HCT116 (cell line): ENCODE measurements around the gene CLEC4A. TPM values are rescaled to one million over a fixed set of nuclear protein-coding genes. Genes with fewer than 3 reads are reported as not detected.
"Not testable (repeated sequence)": the region's sequence is repeated elsewhere in the genome, so short reads cannot be mapped to it uniquely, and the experiment has no call there.

ENCODE experiments used
- ATAC-seq: fragments of 200-7000 bp; cut with Tn5 transposase; 2 replicates; pipeline ENCODE4 v1.9.1; 2020; ENCODE audit warnings: mild to moderate bottlenecking, moderate library complexity
- BruUV-seq: library from RNA; stranded (reverse); fragments of 400-500 nt; replicated peaks from 2 replicates; lab custom pipeline; 2021; lab: Mats Ljungman, UMichigan
- CTCF ChIA-PET: fragments of 300-600 bp; sonication (Branson Sonifier 250); formaldehyde crosslinking; loops from one replicate; lab custom pipeline; 2021; ENCODE audit warnings: antibody characterized with exemption; lab: Charles Lee
- POLR2A ChIA-PET: fragments of 300-600, 350-600 bp; sonication (Branson Sonifier 250); formaldehyde crosslinking; loops from one replicate; lab custom pipeline; 2021; ENCODE audit warnings: antibody characterized with exemption; lab: Charles Lee
- RAD21 ChIA-PET, 2 experiments: fragments of 300-600 bp; sonication (Branson Sonifier 250); formaldehyde crosslinking; loops; one replicate each; lab custom pipeline; 2023; ENCODE audit warnings: low total read pairs in 2 of 2; ENCODE audit not compliant: uncharacterized antibody in 2 of 2, unreplicated experiment in 2 of 2, low non-redundant PET in 1 of 2; lab: Charles Lee
- DNase-seq: peaks from one replicate; pipeline ENCODE4 v3.0.0-alpha.2; 2010; ENCODE audit warnings: low read depth, low spot score
- H2AFZ ChIP-seq: fragments of 200-600 bp; shearing (Covaris generic), sonication (generic); 2 replicates; pipeline ENCODE4 v1.6.1; 2017; ENCODE audit warnings: low read depth, mixed run types, mixed read lengths, antibody characterized with exemption, low read length; ENCODE audit not compliant: poor library complexity, severe bottlenecking
- H3K27ac ChIP-seq: 2 replicates; pipeline ENCODE4 v1.5.1; 2012; ENCODE audit warnings: low read depth, low read length
- H3K27me3 ChIP-seq: fragments of 200-600 bp; sonication (generic); 2 replicates; pipeline ENCODE4 v1.6.1; 2016; ENCODE audit warnings: mixed run types, low read length, mixed read lengths; ENCODE audit not compliant: insufficient read depth
- H3K36me3 ChIP-seq, 2 experiments: fragments of 200-500 bp in 1 of 2; fragments of 200-600 bp in 1 of 2; sonication (Bioruptor generic) in 1 of 2; sonication (generic) in 1 of 2; 2 replicates each; pipeline versions ENCODE4 v1.5.1 to v1.6.1; 2014 to 2016; ENCODE audit warnings: low read length in 2 of 2, inconsistent platforms in 1 of 2, mixed read lengths in 1 of 2, mixed run types in 1 of 2; ENCODE audit not compliant: insufficient read depth in 2 of 2, control insufficient read depth in 1 of 2
- H3K4me1 ChIP-seq, 2 experiments: fragments of 200-600 bp in 1 of 2; sonication (generic) in 1 of 2; 2 replicates each; pipeline versions ENCODE4 v1.5.1 to v1.6.1; 2012 to 2017; ENCODE audit warnings: low read length in 2 of 2, inconsistent platforms in 1 of 2, mild to moderate bottlenecking in 1 of 2, mixed read lengths in 1 of 2, mixed run types in 1 of 2, moderate library complexity in 1 of 2; ENCODE audit not compliant: insufficient read depth in 2 of 2, control insufficient read depth in 1 of 2
- H3K4me2 ChIP-seq: fragments of 200-600 bp; sonication (generic); 2 replicates; pipeline ENCODE4 v1.6.1; 2017; ENCODE audit warnings: mixed run types, low read length, mixed read lengths
- H3K4me3 ChIP-seq, 2 experiments: fragments of 200-600 bp in 1 of 2; sonication (generic) in 1 of 2; replicated peaks in 1 of 2; 2 replicates each; pipeline ENCODE4 v1.5.1; 2011 to 2016; ENCODE audit warnings: low read length in 2 of 2, control low read depth in 1 of 2, low read depth in 1 of 2, mild to moderate bottlenecking in 1 of 2, mixed read lengths in 1 of 2, mixed run types in 1 of 2
- H3K79me2 ChIP-seq: fragments of 200-600 bp; sonication (generic); 2 replicates; pipeline ENCODE4 v1.6.1; 2017; ENCODE audit warnings: mild to moderate bottlenecking, mixed run types, low read length, moderate library complexity, mixed read lengths; ENCODE audit not compliant: insufficient read depth
- H3K9ac ChIP-seq: fragments of 200-600 bp; sonication (generic); 2 replicates; pipeline ENCODE4 v1.6.1; 2016; ENCODE audit warnings: low read length, mixed read lengths
- H3K9me2 ChIP-seq: fragments of 200-600 bp; sonication (generic), shearing (Covaris generic); 2 replicates; pipeline ENCODE4 v1.6.1; 2017; ENCODE audit warnings: mixed run types, mild to moderate bottlenecking, moderate library complexity; ENCODE audit not compliant: insufficient read depth
- H3K9me3 ChIP-seq, 2 experiments: fragments of 200-500 bp in 1 of 2; fragments of 200-600 bp in 1 of 2; sonication (Bioruptor generic) in 1 of 2; sonication (generic) in 1 of 2; 2 replicates each; pipeline ENCODE4 v1.6.1; 2014 to 2017; ENCODE audit warnings: low read length in 2 of 2, mixed read lengths in 2 of 2, inconsistent platforms in 1 of 2, low read depth in 1 of 2, mild to moderate bottlenecking in 1 of 2, mixed run types in 1 of 2, moderate library complexity in 1 of 2; ENCODE audit not compliant: control insufficient read depth in 1 of 2, insufficient read depth in 1 of 2
- H4K20me1 ChIP-seq: fragments of 200-600 bp; sonication (generic), shearing (Covaris generic); 2 replicates; pipeline ENCODE4 v1.6.1; 2017; ENCODE audit warnings: mixed run types, mild to moderate bottlenecking, moderate library complexity; ENCODE audit not compliant: insufficient read depth
- CTCF ChIP-seq, 3 experiments: fragments of 200-600 bp in 1 of 3; sonication (generic) in 1 of 3; IDR thresholded peaks in 2 of 3; conservative IDR thresholded peaks in 1 of 3; 2 replicates each; pipeline ENCODE4 v1.5.1; 2012 to 2017; ENCODE audit warnings: low read depth in 2 of 3, low read length in 2 of 3, antibody characterized with exemption in 1 of 3, borderline replicate concordance in 1 of 3, control low read depth in 1 of 3, mild to moderate bottlenecking in 1 of 3, mixed read lengths in 1 of 3, mixed run types in 1 of 3, moderate library complexity in 1 of 3; ENCODE audit not compliant: insufficient read depth in 1 of 3
- intact Hi-C: fragments of 100-400 bp; cut with micrococcal nuclease; formaldehyde crosslinking; loops from 2 replicates; pipeline ENCODE4 v1.10.0; 2022
- total RNA-seq: library from RNA; stranded (reverse); gene quantifications from one replicate; pipeline ENCODE4 v1.2.1, GENCODE V29; 2021; ENCODE audit not compliant: unreplicated experiment

Gene CLEC4A
- total RNA-seq, 1 experiment from 2014 or later, result 0.69 TPM

DNA sequence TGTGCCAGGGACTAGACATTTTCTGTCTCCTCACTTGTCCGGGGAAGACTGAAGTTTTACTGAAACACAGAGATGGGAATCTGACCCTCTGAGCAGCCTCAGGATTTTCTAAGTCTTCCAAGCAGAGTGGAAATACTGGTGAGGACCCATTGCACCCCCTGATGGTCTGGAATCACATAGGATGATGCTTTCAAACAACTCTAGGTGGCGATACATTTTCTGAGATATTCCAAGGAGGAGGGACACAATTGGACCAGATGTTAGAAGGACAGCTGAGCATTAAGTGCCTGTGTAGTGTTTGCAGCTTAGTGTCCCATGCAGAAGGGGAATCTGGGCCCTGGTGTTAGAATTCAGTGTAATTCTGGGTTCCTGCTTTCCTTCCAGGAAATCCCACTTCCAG lies 64.7 kb downstream of the CLEC4A start:
- H3K27ac ChIP-seq, H3K27me3 ChIP-seq, H4K20me1 ChIP-seq, DNase-seq, RAD21 ChIA-PET, POLR2A ChIA-PET, H2AFZ ChIP-seq, H3K36me3 ChIP-seq, BruUV-seq, H3K4me3 ChIP-seq, intact Hi-C loops, ATAC-seq, H3K9me2 ChIP-seq, H3K9me3 ChIP-seq, H3K79me2 ChIP-seq, H3K4me1 ChIP-seq, CTCF ChIA-PET, H3K4me2 ChIP-seq, H3K9ac ChIP-seq: not testable (repeated sequence)
- TF ChIP-seq CTCF (IDR thresholded peaks at IDR 0.05 in 2 of 3, conservative IDR thresholded peaks at IDR 0.05 in 1 of 3; ENCODE audit: borderline replicate concordance in 1 of 3, insufficient read depth in 1 of 3, low read depth in 2 of 3, low read length in 2 of 3), result peak in 2 of 3 experiments; percentile 13 to 56; a peak in 1 of 6 replicates

Other genes with a start within 250 kb of the CLEC4A start
- gene SLC2A3, start 187.4 kb upstream of the CLEC4A start, total RNA-seq, result 10.5 TPM
- gene FOXJ2, start 90.9 kb upstream of the CLEC4A start, total RNA-seq, result 20.3 TPM
- not detected for gene C3AR1, start 57.3 kb upstream of the CLEC4A start, total RNA-seq
- 35.7 TPM for gene NECAP1, start 41.3 kb upstream of the CLEC4A start, total RNA-seq
- not detected for gene ZNF705A, start 33.4 kb downstream of the CLEC4A start, total RNA-seq
- 0.64 TPM for gene FAM90A1, start 104.0 kb downstream of the CLEC4A start, total RNA-seq